Fibroblast of the aortic adventitia (primary cell): ENCODE measurements around the gene IGSF22. TPM values are rescaled to one million over a fixed set of nuclear protein-coding genes. Genes with fewer than 3 reads are reported as not detected.

Experiments
- DNase-seq: peaks from one replicate; pipeline ENCODE4 v3.0.0-alpha.2; 2010; ENCODE audit warnings: low read depth
- H3K4me3 ChIP-seq: 2 replicates; pipeline ENCODE4 v1.5.1; 2011; ENCODE audit warnings: low read depth, mild to moderate bottlenecking, control low read depth, low read length, moderate library complexity
- total RNA-seq: library from RNA; depleted of rRNA; stranded (reverse); fragments of >200 nt; gene quantifications from 2 replicates; pipeline ENCODE4 v1.2.3, GENCODE V29; 2012; ENCODE audit warnings: low replicate concordance
- TF ChIP-seq, protein P1 (sequence below): IDR thresholded peaks from 2 replicates; pipeline ENCODE4 v1.5.1; 2011; ENCODE audit warnings: mild to moderate bottlenecking, low read length, control low read depth, inconsistent platforms; ENCODE audit not compliant: insufficient read depth

IGSF22 gene
- total RNA-seq, 1 donor: not detected

DNA sequence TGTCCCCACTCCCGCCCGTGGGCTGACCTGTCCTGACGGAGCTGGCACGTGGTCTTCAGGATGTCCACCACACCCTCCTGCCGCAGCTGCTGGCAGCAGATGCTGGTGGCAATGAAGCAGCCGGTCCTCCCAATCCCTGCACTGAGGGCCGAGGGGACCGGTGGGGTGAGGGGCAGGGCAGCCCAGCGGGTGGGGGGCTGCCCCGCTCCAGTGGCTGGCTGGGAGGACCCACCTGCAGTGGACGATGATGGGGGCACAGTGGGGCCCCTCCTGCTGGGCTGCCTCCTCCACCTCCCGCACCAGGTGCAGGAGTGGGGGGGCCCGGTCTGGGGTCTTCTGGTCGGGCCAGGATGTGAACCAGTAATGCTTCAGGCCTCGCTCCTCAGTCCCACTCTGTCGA, 3.4 kb upstream of the IGSF22 start:
- no peak for DNase-seq
- H3K4me3 ChIP-seq: no peak overlapping the region
- TF ChIP-seq, protein P1, sequence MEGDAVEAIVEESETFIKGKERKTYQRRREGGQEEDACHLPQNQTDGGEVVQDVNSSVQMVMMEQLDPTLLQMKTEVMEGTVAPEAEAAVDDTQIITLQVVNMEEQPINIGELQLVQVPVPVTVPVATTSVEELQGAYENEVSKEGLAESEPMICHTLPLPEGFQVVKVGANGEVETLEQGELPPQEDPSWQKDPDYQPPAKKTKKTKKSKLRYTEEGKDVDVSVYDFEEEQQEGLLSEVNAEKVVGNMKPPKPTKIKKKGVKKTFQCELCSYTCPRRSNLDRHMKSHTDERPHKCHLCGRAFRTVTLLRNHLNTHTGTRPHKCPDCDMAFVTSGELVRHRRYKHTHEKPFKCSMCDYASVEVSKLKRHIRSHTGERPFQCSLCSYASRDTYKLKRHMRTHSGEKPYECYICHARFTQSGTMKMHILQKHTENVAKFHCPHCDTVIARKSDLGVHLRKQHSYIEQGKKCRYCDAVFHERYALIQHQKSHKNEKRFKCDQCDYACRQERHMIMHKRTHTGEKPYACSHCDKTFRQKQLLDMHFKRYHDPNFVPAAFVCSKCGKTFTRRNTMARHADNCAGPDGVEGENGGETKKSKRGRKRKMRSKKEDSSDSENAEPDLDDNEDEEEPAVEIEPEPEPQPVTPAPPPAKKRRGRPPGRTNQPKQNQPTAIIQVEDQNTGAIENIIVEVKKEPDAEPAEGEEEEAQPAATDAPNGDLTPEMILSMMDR: no peak

- TF ChIP-seq, protein P1: no peak
- H3K4me3 ChIP-seq: no peak overlapping the region
- no peak for DNase-seq
Observed at GRCh38 chr11:18728658-18729057, 2.7 kb upstream of the IGSF22 start.

DNA sequence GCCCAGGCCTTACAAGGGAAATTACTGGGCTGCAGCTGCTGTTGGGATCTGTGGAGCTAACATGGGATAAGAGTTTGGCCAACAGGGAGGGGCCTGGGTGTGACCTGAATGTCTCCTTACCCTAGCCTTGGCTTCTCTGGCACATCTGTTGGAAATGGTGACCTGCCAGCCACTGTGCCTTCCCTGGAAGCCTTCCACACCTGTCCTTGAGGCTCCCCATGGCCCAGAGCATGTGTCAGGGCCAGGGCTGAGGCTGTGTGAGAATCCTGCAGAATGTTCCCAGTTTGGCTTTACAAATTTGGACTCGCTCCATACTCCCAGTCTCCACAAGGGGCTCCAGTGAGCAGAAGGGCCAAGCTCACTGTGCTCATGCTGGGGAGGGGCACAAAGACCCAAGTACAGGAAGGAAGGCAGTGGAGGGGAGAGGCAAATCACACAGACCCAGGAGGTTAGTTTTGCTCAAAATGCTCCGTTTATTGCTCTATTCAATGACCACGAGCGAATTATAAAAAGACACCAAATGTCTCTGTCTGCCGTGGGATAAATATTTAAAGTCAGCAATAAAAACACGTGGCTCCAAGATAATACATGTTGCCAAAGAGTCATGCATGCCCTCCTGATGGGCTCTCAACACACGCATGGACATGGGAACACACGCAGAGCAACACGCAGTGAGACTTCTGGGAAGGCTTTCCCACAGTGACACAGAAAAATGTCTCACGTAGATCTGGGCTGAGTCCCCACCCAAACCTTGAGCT, 1.7 kb upstream of the IGSF22 start:
- TF ChIP-seq, protein P1: peak; percentile 88
- no peak overlapping the region for H3K4me3 ChIP-seq
- DNase-seq: peak; percentile 20

DNA sequence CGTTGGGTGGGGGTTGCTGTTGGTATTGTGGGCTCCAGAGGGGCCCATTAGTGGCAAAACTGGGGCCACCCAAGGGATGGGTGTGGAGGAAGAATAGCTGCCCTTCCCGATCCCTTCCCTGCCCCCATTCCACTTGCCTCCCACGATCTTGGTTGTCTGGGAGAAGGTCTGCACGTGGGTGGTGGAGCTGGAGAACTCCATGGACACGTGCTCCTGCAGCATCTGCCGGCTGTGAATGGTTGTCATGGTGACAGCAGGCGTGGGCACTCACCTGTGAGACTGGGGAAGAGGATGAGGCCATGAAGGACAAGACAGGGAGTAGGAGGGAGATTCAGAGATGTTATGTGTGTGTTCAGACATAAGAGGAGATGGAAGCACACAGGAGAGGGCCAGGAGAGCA, 2.0 kb downstream of the IGSF22 start:
- DNase-seq: no peak

GRCh38 chr11:18722293-18722637, 3.7 kb downstream of the IGSF22 start:
- no peak for DNase-seq
- TF ChIP-seq, protein P1: no peak
- no peak overlapping the region for H3K4me3 ChIP-seq

More for the DNA sequence above, 2.0 kb downstream of the IGSF22 start:
- H3K4me3 ChIP-seq: no peak overlapping the region
- TF ChIP-seq, protein P1: no peak

DNA sequence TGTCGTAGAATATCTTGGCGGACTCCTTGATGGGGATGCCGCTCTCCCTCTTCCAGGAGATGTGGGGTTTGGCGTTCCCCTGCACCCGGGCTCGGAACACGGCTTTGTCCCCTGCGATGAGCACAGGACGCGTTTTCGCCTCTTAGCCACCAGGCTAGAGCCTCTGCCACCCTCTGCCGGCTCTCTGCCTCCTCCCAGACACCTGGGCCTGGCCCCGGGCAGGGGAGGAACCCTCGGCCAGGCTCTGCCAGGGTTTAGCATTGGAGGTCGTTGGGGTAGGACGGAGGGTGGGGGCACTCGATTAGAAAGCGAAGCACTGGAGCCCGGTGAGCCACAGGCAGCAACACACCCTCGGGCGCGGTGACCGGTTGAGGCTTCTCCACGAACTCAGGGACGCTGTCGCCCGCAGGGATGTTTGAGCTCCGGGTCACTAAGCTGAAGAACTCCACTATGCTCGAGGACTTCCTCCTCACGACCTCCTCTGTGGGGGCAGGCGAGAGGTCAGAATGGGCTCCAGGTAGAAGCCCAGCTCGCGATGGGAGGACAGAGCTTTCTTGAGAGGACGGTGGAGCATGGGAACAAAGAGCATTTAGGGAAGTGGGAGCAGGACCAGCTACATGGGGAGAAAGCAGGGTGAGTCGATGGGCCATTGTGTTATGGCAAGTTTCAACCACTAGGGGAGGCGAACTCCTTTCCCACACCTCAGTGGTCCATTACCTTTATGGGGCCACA, 4.3 kb downstream of the IGSF22 start:
- TF ChIP-seq, protein P1: peak; percentile 75
- peak; percentile 37 for DNase-seq
- H3K4me3 ChIP-seq: peak overlapping the region; percentile 64
